GM12864 (cell line): Measurements from ENCODE around the gene GOT2.

Experiments used
- DNase-seq: peaks from one replicate; pipeline ENCODE4 v3.0.0-alpha.2; 2011; ENCODE audit warnings: low read depth
- H3K4me3 ChIP-seq: 2 replicates; pipeline ENCODE4 v1.5.1; 2011; ENCODE audit warnings: mild to moderate bottlenecking, low read depth, low read length, control low read depth
- CTCF ChIP-seq: IDR thresholded peaks from 2 replicates; pipeline ENCODE4 v1.5.1; 2011; ENCODE audit warnings: low read depth, mild to moderate bottlenecking, moderate library complexity, low read length, control low read depth, inconsistent platforms; ENCODE audit errors: missing control alignments

Gene GOT2

GRCh38 chr16:58733248-58733670 lies 857 bp downstream of the GOT2 start:
- no peak for DNase-seq
- H3K4me3 ChIP-seq, result peak overlapping the region; percentile 62
- TF ChIP-seq CTCF, result no peak

GRCh38 chr16:58732545-58733247 lies 1.4 kb downstream of the GOT2 start:
- no peak for DNase-seq
- no peak for TF ChIP-seq CTCF
- H3K4me3 ChIP-seq, result peak overlapping the region; percentile 62

GRCh38 chr16:58730724-58731370 lies 3.3 kb downstream of the GOT2 start:
- H3K4me3 ChIP-seq, result no peak overlapping the region
- TF ChIP-seq CTCF, result no peak
- no peak for DNase-seq

- DNase-seq, result no peak
- no peak overlapping the region for H3K4me3 ChIP-seq
- no peak for TF ChIP-seq CTCF
These were observed 6.1 kb downstream of the GOT2 start for GRCh38 chr16:58727796-58728568.

- no peak overlapping the region for H3K4me3 ChIP-seq
- TF ChIP-seq CTCF, result no peak
- no peak for DNase-seq
These were observed 6.9 kb downstream of the GOT2 start for GRCh38 chr16:58727028-58727781.

GRCh38 chr16:58723109-58723508 lies 11.0 kb downstream of the GOT2 start:
- DNase-seq, result no peak
- no peak for TF ChIP-seq CTCF
- H3K4me3 ChIP-seq, result no peak overlapping the region
